Pons (tissue), 1 donor: ENCODE data around the gene SEMA3D.

Experiments
- DNase-seq: peaks from one replicate; pipeline ENCODE4 v3.0.0-alpha.2; 2016; ENCODE audit warnings: low spot score

SEMA3D gene

DNA sequence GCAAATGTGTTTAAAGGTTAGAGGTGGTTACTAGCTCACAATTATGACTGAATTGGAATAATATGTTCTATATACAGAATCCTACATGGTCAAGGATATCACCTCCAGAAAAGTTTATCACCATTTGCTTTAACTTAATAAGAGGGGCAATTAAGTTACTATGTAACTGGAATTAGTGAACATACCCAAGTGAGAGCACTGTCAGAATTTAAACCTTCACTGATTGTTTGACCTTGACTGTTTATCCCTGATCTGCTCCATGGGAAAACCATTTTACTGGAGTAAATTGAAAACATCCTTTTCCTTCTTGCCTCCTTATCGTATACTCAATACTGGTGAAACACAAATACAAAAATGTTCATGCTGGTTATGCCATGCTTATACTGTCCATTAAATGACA, 107.4 kb downstream of the SEMA3D start:
- DNase-seq, result no peak

- DNase-seq, result no peak
These were observed 108.7 kb downstream of the SEMA3D start for GRCh38 chr7:85078181-85078580.

GRCh38 chr7:85075864-85076263, 111.0 kb downstream of the SEMA3D start:
- no peak for DNase-seq

DNA sequence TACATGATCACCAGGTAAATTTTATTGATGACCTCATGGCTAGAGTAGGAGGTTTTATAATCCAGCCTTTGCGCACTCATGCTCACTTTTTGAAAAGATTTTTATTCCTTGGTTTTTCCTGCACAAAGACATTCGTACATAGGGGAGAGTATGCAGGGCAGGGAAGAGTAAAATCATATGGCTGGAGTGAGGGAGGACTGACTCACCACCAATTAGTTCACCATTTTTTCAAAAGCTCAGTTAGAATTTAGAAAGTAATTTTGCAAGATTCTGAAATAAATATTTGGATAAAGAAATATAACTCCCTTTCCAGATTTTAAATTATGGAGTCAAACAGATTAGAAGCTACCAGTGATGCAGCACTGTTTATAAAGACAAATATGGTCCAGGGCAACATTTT, 111.9 kb downstream of the SEMA3D start:
- no peak for DNase-seq

DNA sequence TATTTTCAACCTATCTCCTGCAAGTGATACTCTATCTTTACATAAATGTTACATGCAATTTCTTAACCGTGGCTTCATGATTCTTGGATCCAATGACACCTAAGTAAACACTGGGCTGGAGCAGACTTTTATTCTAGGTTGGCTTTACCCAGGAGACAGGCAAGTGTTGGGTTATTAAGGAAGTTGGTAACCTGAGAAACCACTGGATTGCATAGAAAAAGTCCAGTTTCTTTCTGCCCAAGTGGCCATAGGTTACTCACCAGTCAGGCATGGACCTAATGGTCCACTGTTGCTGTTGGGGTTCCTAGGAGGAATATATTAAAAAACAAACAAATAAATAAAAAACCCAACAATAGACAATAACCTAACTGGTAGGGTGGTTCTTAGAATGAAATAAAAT, 112.8 kb downstream of the SEMA3D start:
- no peak for DNase-seq

DNA sequence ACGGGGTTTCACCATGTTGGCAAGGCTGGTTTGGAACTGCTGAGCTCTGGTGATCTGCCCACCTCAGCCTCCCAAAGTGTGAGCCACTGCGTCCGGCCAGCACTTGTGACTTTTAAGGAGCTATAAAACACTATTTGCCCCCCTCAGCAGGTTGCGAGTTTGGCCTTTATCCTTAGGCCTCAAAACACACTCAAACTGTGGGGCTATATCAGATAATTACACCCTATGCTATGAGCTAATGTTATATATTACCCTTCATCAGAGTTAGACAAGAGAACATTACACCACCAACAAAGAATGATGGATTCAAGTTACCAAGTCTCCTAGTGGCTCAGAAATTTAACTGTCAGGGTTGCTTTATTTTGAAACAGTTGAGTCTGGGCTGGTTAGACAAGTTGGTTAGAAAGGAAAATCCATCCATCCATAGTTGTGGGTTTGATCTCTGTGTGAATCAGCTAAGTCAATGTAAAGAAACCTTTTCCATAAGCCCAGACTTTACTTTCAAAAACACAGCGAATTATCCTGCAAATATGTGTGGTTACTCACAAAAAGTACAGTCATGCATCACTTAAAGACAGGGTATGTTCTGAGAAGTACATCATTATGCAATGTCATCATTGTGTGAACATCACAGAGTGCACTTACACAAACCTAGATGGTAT, 115.8 kb downstream of the SEMA3D start:
- DNase-seq, result no peak

GRCh38 chr7:85068799-85069198, 118.1 kb downstream of the SEMA3D start:
- no peak for DNase-seq

- DNase-seq, result no peak
These were observed 119.5 kb downstream of the SEMA3D start for GRCh38 chr7:85067371-85067770.

DNA sequence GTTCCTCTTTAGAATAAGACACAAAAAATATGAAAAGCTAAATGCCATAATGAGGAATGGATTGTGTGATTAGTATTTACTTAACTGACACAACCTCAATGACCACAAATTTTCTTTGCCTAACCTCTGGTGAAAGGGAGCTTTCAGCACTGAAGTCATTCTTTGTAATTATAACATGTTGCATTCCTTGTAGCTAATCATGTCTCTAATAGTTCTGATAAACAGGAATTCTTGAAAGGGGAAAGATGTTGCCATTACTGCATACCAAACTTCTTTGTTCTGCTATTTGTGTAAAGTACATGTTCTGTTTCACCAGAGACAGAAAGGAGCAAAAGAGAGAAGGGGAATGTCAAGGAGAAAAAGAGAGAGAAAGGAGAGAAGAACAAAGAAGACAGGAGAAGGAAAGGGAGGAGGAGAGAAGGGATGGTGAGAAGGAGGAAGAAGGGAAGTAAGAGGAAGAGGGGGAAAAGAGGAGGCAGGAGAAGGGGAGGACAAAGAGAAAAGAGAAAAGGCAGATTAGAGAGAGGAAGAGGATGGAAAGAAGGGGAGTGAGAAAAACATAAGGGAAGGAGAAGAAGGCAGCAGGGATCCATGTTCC, 120.9 kb downstream of the SEMA3D start:
- DNase-seq, result no peak

DNA sequence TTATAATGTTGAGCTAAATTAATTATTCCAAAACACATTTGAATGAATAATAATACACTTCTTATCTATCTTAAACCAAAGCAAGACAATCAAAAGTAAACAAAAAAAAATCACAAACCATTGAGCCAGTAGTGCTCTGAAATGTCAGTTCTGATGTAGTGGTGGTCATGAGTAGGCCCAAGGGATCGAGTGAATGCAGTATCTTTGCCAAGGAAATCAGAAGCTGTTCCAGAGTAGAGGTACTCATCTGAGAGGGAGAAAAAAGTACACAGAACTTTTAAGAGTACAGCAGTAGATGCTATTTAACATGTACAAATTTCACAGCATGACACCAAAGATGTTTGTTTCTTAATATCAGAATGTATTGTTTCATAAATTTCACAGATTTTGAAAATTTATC, 121.5 kb downstream of the SEMA3D start:
- DNase-seq, result peak; percentile 12

DNA sequence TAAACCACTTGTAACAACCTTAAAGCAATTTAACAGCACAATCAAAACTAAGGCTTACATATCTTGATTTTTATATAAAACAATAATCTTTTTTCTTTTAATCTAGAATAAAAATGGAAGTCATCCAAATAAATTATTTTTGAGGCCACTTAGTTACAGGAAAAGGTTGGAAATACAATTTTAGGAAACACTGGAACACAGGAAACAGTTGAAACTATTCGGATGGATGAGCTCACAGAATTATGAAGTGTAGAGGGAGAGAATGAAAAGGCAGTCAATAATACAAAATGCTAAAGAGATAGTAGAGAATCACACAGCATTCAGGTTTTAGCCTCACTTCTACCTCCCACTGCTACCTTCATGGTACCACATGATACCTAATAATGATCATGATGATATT, 124.2 kb downstream of the SEMA3D start:
- DNase-seq, result no peak

DNA sequence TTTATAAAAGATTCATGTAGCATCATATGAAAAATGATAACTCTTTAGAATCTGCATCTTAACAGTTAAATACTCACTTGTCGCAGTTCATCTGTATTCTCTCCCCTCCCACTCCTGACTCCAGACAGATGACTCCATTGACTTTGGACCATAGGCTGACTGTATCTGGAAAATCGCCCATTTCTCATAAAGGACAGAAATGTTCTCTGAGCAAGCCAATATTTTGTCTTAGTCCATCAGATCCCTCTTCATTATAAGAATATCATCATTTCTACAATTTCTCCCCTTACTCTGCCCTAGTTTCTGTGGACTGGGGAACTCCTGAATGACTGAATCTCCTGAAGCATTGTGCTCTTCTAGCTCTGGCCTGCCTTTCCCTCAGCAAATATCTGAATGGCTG, 125.4 kb downstream of the SEMA3D start:
- no peak for DNase-seq

DNA sequence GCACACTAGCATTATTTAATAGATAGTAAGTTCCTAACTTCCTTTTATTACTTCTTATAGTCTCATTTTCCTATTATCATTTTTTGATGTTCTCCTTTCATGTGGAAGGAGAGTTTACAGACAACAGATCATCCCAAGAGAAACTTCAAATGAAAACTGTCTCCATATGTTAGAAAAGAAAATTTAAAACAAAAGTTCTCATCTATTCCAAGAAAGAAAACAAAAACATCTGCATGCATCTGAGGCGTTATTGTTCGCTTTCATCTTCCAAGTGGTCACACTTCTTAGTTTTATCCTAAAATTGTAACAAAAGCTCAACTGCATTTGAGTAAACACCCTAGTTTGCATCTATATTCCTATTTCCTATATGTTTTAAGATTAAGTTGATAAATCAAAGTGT, 126.2 kb downstream of the SEMA3D start:
- DNase-seq, result no peak

- no peak for DNase-seq
These were observed 130.9 kb downstream of the SEMA3D start for GRCh38 chr7:85055906-85056305.

GRCh38 chr7:85055196-85055595, 131.7 kb downstream of the SEMA3D start:
- DNase-seq, result no peak

DNA sequence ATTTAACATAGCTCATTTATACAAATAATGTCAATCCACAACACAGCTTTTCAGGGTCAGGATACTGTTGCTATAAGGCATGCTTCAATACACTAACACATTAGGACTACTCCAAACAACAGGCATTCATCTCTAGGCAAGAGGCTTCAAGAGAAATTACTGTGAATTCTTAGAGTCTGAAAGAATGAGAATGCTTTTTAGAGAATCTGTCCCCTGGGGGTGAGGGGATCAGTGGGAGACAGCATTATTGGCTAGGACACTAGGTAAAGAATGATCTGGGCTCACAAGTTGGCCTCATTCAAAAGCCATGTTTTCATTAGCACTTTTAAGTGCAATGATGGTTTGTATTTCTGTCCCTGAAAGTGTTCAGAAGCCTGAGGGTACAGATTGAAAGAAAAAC, 132.6 kb downstream of the SEMA3D start:
- no peak for DNase-seq

DNA sequence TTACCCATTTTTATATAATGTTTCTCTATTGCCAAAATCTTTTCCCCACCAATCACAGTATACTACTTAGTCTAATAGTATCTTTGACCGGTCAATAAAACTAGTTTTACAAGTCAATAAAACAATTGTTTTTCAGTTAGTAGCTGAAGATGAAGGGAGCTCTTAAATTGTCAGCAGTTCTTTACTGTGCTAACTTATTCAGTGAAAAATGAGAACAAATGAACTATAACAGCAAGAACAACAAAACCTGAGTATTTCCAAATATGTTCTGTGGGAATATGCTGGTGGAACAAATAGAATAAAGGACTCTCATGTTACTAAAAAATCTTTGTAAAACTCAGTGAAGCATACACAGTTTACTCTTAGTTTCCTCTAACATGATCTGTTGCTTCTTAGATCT, 134.0 kb downstream of the SEMA3D start:
- no peak for DNase-seq

GRCh38 chr7:85052056-85052737, 134.7 kb downstream of the SEMA3D start:
- DNase-seq, result no peak

DNA sequence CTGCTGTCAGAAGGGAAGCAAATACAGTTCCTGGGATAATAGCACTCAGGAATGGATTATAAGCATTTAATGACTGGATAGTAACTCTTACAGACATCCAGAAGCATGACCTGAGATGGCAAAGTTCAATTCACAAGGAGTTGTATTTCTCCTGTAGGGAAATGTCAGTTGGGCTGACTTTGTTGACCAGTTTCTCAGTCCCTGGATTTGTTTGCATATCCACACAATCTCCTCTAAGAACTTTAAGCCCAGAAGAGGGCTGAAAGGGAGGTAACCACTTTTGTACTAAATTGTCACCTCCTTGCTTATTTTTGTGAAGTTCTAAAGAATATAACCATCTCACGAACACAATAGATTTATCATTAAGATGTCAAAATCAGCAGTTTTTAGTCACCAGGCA, 140.3 kb downstream of the SEMA3D start:
- DNase-seq, result no peak

DNA sequence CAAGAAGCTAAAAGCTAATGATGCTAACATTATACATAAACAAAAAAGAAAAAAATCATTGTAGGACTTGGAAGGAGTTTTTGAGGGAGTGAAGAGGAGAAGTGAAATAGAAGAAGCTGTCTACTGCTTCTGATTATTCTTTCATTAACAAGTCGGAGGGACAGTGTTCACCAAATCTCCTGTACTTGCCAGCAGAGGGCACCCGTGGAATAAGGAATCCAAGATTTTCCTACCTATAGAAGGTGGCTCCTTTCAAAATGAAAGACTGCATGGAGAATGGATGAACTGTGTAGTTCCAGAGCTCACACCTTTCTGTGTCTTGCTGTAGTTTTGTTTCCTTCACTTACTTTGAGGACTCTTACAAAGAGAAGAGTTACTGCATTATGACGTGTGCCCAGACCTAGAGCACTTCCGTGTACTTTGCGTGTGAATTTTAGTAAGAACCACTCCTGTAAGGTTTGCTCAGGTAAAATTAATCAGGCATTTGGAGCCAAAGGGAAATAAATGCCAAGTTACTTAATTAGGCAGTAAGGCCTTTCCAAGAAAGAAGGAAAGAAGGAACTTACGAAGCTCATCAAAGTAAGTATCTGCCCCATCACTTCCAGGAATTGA, 145.1 kb downstream of the SEMA3D start:
- peak; percentile 63 for DNase-seq

- DNase-seq, result no peak
These were observed 147.5 kb downstream of the SEMA3D start for GRCh38 chr7:85039196-85039923.

DNA sequence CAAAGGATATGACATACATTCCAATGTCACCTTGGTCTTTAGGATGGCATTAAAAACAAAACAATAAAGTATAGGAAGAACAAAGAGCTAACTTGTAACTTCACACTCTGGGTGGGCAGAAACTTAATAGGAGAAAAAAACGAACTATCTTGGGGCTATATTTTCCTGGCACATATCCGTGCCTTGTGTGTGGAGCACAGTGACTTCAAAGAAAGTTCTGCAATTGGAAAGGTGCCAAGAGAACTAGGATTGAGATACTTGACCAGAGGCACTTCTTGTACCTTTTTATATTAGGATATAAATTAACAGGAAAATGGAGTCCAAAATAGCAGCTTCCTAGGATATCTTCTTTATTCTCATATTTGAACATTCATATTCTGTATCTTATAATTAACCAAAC, 148.4 kb downstream of the SEMA3D start:
- DNase-seq, result no peak

DNA sequence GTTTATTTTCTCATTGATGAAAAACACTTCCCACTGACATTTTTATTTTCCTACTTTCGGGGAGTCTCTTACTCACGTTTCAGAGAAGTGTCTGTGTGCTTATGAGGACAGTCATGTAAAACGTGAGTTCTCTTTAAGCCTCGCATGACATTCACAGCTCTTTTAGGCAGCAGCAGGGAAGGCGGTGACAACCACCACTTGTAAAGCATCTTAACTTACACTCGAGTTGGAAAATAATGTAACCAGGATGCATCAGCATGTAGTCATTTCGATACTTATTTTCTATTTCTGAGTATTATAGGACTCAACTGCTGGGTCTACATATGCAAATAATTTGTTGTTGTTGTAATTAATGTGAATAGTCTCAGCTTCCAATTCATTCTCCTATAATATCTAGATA, 153.6 kb downstream of the SEMA3D start:
- DNase-seq, result no peak
